Smooth muscle cell (in vitro differentiated cells): ENCODE results near the gene SMLR1. TPM values are rescaled to one million over a fixed set of nuclear protein-coding genes. Genes with fewer than 3 reads are reported as not detected.

Experiments
- DNase-seq: peaks from one replicate; lab custom pipeline; 2025; ENCODE audit not compliant: unreplicated experiment; lab: John Stamatoyannopoulos, UW
- H2AFZ ChIP-seq: fragments of 200-600 bp; sonication (generic); 2 replicates; pipeline ENCODE4 v1.6.0; 2016; ENCODE audit warnings: antibody characterized with exemption, low read depth, mild to moderate bottlenecking
- H3F3A ChIP-seq: fragments of 200-600 bp; sonication (generic); 2 replicates; pipeline ENCODE4 v1.6.0; 2017; ENCODE audit warnings: antibody characterized with exemption, low read depth
- H3K27ac ChIP-seq: fragments of 200-600 bp; sonication (generic); 2 replicates; pipeline ENCODE4 v1.5.1; 2016; ENCODE audit warnings: low read depth, mild to moderate bottlenecking
- H3K27me3 ChIP-seq: fragments of 200-600 bp; sonication (generic); 2 replicates; pipeline ENCODE4 v1.6.1; 2016; ENCODE audit warnings: low read depth, mild to moderate bottlenecking
- H3K36me3 ChIP-seq: fragments of 200-600 bp; sonication (generic); 2 replicates; pipeline ENCODE4 v1.5.1; 2016; ENCODE audit warnings: low read depth
- H3K4me1 ChIP-seq: fragments of 200-600 bp; sonication (generic); 2 replicates; pipeline ENCODE4 v1.5.1; 2016; ENCODE audit warnings: low read depth
- H3K4me2 ChIP-seq: fragments of 200-600 bp; sonication (generic); 2 replicates; pipeline ENCODE4 v1.6.0; 2016; ENCODE audit warnings: mild to moderate bottlenecking
- H3K4me3 ChIP-seq: fragments of 200-600 bp; sonication (generic); 2 replicates; pipeline ENCODE4 v1.5.1; 2016; ENCODE audit warnings: mild to moderate bottlenecking
- H3K79me2 ChIP-seq: fragments of 200-600 bp; sonication (generic); 2 replicates; pipeline ENCODE4 v1.6.0; 2016; ENCODE audit warnings: low read depth, mild to moderate bottlenecking
- H3K9ac ChIP-seq: fragments of 200-600 bp; sonication (generic); 2 replicates; pipeline ENCODE4 v1.6.0; 2016; ENCODE audit warnings: low read depth
- H3K9me3 ChIP-seq: fragments of 200-600 bp; sonication (generic); replicated peaks from 2 replicates; pipeline ENCODE4 v1.5.1; 2016; ENCODE audit warnings: low read depth
- H4K20me1 ChIP-seq: fragments of 200-600 bp; sonication (generic); 2 replicates; pipeline ENCODE4 v1.6.0; 2016; ENCODE audit warnings: low read depth
- CTCF ChIP-seq: fragments of 200-600 bp; sonication (generic); IDR thresholded peaks from 2 replicates; pipeline ENCODE4 v1.5.1; 2017; ENCODE audit warnings: borderline replicate concordance, mild to moderate bottlenecking, antibody characterized with exemption; ENCODE audit not compliant: insufficient read depth, poor library complexity, severe bottlenecking
- WGBS: methylation state at CpG from one replicate; pipeline ENCODE4 v1.1.7; 2016; ENCODE audit warnings: low lambda C conversion rate; 5-methylcytosine and 5-hydroxymethylcytosine counted together
- polyA plus RNA-seq: library from polyadenylated mRNA; unstranded; fragments of >200 nt; fragmentation: Nextera tagmentation; extraction: Ambion mirVana; gene quantifications from 2 replicates; pipeline ENCODE4 v1.2.1, GENCODE V29; 2016
- total RNA-seq: library from RNA; depleted of rRNA; stranded (reverse); fragments of >200 nt; gene quantifications from 2 replicates; pipeline ENCODE4 v1.2.3, GENCODE V29; 2014

SMLR1 gene
- total and polyA plus RNA-seq, 2 experiments from 2014 or later = not detected

- no peaks in the 10 kb centered on the region for H3K9me3 ChIP-seq
- peak; percentile 92 for TF ChIP-seq CTCF
- H4K20me1 ChIP-seq = no peaks in the 10 kb centered on the region
- H3K4me1 ChIP-seq = no peaks in the 10 kb centered on the region
- no peaks in the 10 kb centered on the region for H3K36me3 ChIP-seq
- H3F3A ChIP-seq = no peaks in the 10 kb centered on the region
- no peak overlapping the region for H3K9ac ChIP-seq
- no peak for DNase-seq
- H3K27ac ChIP-seq = no peak overlapping the region
- H3K79me2 ChIP-seq = no peaks in the 10 kb centered on the region
- 66% methylated on average over 8 of the region's 8 CpGs for WGBS
- no peak overlapping the region for H2AFZ ChIP-seq
- H3K4me2 ChIP-seq = no peak overlapping the region
- no peak overlapping the region for H3K4me3 ChIP-seq
- no peaks in the 10 kb centered on the region for H3K27me3 ChIP-seq
These were observed 45.3 kb downstream of the SMLR1 start for GRCh38 chr6:130872250-130873095.

- Histone ChIP-seq H2AFZ (no peak overlapping the region), H3K79me2 (no peaks in the 10 kb centered on the region), H3K27ac (no peak overlapping the region), H3K4me2 (no peak overlapping the region), H3K36me3 (no peaks in the 10 kb centered on the region), H4K20me1 (no peaks in the 10 kb centered on the region), H3K9ac (no peak overlapping the region), H3F3A (no peaks in the 10 kb centered on the region), H3K4me1 (no peaks in the 10 kb centered on the region), H3K9me3 (no peaks in the 10 kb centered on the region), H3K27me3 (no peaks in the 10 kb centered on the region), H3K4me3 (no peak overlapping the region)
- no peak for TF ChIP-seq CTCF
- WGBS = 93% methylated on average over 5 of the region's 5 CpGs
- DNase-seq = no peak
These were observed 46.5 kb downstream of the SMLR1 start for GRCh38 chr6:130873746-130874145.

- H3K4me2 ChIP-seq = no peak overlapping the region
- H3K79me2 ChIP-seq = no peaks in the 10 kb centered on the region
- no peaks in the 10 kb centered on the region for H3K4me1 ChIP-seq
- no peaks in the 10 kb centered on the region for H3F3A ChIP-seq
- no peaks in the 10 kb centered on the region for H3K9me3 ChIP-seq
- no peak overlapping the region for H2AFZ ChIP-seq
- H3K36me3 ChIP-seq = no peaks in the 10 kb centered on the region
- no peak overlapping the region for H3K9ac ChIP-seq
- no peaks in the 10 kb centered on the region for H3K27me3 ChIP-seq
- no peaks in the 10 kb centered on the region for H4K20me1 ChIP-seq
- DNase-seq = no peak
- H3K4me3 ChIP-seq = no peak overlapping the region
- WGBS = 97% methylated on average over 6 of the region's 6 CpGs
- no peak for TF ChIP-seq CTCF
- no peak overlapping the region for H3K27ac ChIP-seq
These were observed 52.6 kb downstream of the SMLR1 start for GRCh38 chr6:130879826-130880225.

- no peak overlapping the region for H3K4me3 ChIP-seq
- H3K9ac ChIP-seq = no peak overlapping the region
- WGBS = 86% methylated on average over 4 of the region's 4 CpGs
- no peaks in the 10 kb centered on the region for H3K27me3 ChIP-seq
- no peak overlapping the region for H2AFZ ChIP-seq
- no peaks in the 10 kb centered on the region for H3K4me1 ChIP-seq
- H3K36me3 ChIP-seq = no peaks in the 10 kb centered on the region
- no peak overlapping the region for H3K4me2 ChIP-seq
- no peak for DNase-seq
- H3F3A ChIP-seq = no peaks in the 10 kb centered on the region
- no peaks in the 10 kb centered on the region for H3K79me2 ChIP-seq
- no peaks in the 10 kb centered on the region for H3K9me3 ChIP-seq
- H3K27ac ChIP-seq = no peak overlapping the region
- TF ChIP-seq CTCF = no peak
- no peaks in the 10 kb centered on the region for H4K20me1 ChIP-seq
These were observed 55.2 kb downstream of the SMLR1 start for GRCh38 chr6:130882370-130882769.
